ENCODE data around the gene ASZ1. TPM values are rescaled to one million over a fixed set of nuclear protein-coding genes. Genes with fewer than 3 reads are reported as not detected.

Gene ASZ1
- total RNA-seq, 1 experiment from 2014 or later, result not detected

- Histone ChIP-seq H3K4me3 (ENCODE audit: low read length) (no peak overlapping the region), H3F3A (ENCODE audit: low read length, unreplicated experiment) (no peaks in the 10 kb centered on the region), H4K20me1 (ENCODE audit: low read length) (no peaks in the 10 kb centered on the region), H3K36me3 (ENCODE audit: low read depth, low read length) (no peaks in the 10 kb centered on the region), H3K27me3 (ENCODE audit: low read length) (peaks cover 34% of the 10 kb centered on the region), H3K4me2 (ENCODE audit: low read length) (no peak overlapping the region), H3K79me2 (ENCODE audit: low read length) (no peaks in the 10 kb centered on the region), H3K9me2 (replicated peaks; ENCODE audit: low read length) (no peaks in the 10 kb centered on the region), H3K9ac (ENCODE audit: low read length) (no peak overlapping the region), H3K9me3 (ENCODE audit: low read length) (no peaks in the 10 kb centered on the region), H3K27ac (ENCODE audit: low read length) (no peak overlapping the region), H2AFZ (ENCODE audit: low read length) (no peak overlapping the region), H3K4me1 (ENCODE audit: insufficient read depth, low read length) (no peaks in the 10 kb centered on the region)
- no peak for TF ChIP-seq EZH2 (IDR thresholded peaks at IDR 0.05; ENCODE audit: low read length, unreplicated experiment)
- no peak for TF ChIP-seq CTCF (conservative IDR thresholded peaks at IDR 0.05; ENCODE audit: low read depth, low read length)
- no peak for TF ChIP-seq EZH2phosphoT487 (IDR thresholded peaks at IDR 0.05; ENCODE audit: borderline replicate concordance, low read length)
- ChIA-PET CTCF (no interaction called here), POLR2A (ENCODE audit: unreplicated experiment) (no interaction called here)
- no peak for ATAC-seq
- BruUV-seq (replicated peaks), result no TSS peak
- intact Hi-C loops (cut with micrococcal nuclease), result no loop called here
- DNase-seq, result no peak
Observed at GRCh38 chr7:117347480-117347879, 79.8 kb downstream of the ASZ1 start.

- intact Hi-C loops (cut with micrococcal nuclease), result no loop called here
- CTCF ChIA-PET, result no interaction called here
Observed at GRCh38 chr7:117346161-117346560, 81.1 kb downstream of the ASZ1 start.

More at GRCh38 chr7:117346161-117346560, 81.1 kb downstream of the ASZ1 start:
- Histone ChIP-seq H3K27me3 (ENCODE audit: low read length) (peaks cover 27% of the 10 kb centered on the region), H3K9me3 (ENCODE audit: low read length) (no peaks in the 10 kb centered on the region), H3K36me3 (ENCODE audit: low read depth, low read length) (no peaks in the 10 kb centered on the region), H3K79me2 (ENCODE audit: low read length) (no peaks in the 10 kb centered on the region), H3K9me2 (replicated peaks; ENCODE audit: low read length) (no peaks in the 10 kb centered on the region), H3K4me3 (ENCODE audit: low read length) (no peak overlapping the region), H3K27ac (ENCODE audit: low read length) (no peak overlapping the region), H4K20me1 (ENCODE audit: low read length) (no peaks in the 10 kb centered on the region), H3K4me2 (ENCODE audit: low read length) (no peak overlapping the region), H3K4me1 (ENCODE audit: insufficient read depth, low read length) (no peaks in the 10 kb centered on the region), H3F3A (ENCODE audit: low read length, unreplicated experiment) (no peaks in the 10 kb centered on the region), H3K9ac (ENCODE audit: low read length) (no peak overlapping the region), H2AFZ (ENCODE audit: low read length) (no peak overlapping the region)
- BruUV-seq (replicated peaks), result no TSS peak
- DNase-seq, result no peak
- ATAC-seq, result no peak
- POLR2A ChIA-PET (ENCODE audit: unreplicated experiment), result no interaction called here
- TF ChIP-seq EZH2 (IDR thresholded peaks at IDR 0.05; ENCODE audit: low read length, unreplicated experiment) (no peak), EZH2phosphoT487 (IDR thresholded peaks at IDR 0.05; ENCODE audit: borderline replicate concordance, low read length) (no peak), CTCF (conservative IDR thresholded peaks at IDR 0.05; ENCODE audit: low read depth, low read length) (no peak)
